ENCODE data around the gene SLC17A1.
"Not testable (repeated sequence)": the region's sequence is repeated elsewhere in the genome, so short reads cannot be mapped to it uniquely, and the experiment has no call there.

The SLC17A1 gene

DNA sequence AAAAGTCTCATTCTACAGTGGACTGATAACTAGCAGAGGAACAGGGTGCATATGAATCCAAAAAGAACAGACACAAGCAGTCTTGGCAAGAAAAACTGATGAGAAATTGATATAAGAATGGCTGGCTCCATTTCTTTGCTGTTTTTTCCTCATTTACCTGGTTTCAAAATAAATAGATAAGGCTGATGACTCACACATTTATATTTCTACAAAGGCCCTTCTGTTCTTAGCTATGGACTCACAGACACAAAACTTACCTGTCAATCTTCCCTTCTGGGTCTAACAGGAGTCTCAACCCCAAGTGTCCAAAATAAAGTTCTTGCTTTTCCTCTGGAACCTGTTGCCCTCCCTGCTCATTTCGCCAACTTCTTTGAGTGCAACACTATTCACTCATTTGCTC is 76.4 kb downstream of the SLC17A1 start:
- DNase-seq: no peak

DNA sequence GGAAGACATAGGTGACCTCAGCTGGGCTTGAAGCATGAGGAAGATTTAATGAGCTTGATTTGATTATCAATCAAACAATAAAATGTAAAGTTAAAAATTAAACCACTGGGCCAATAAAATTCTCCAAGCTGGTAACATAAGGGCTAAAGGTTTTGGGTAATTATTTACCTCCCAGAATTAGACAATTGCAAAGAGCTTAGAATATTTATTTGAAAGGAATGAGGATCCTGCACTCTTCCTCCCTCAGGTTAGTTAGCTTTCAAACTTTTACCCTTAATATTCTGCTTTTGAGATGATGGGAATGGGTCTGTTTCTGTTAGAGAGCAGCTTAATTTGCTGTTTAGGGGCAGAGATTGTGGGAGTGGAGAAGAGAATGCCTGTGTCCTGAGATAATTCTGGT is 77.3 kb downstream of the SLC17A1 start, which contains the start of gene SLC17A4:
TSS of gene SLC17A4 (plus strand) at position 208 of the 400 bp plus-strand sequence. CDS start 7,221 bp downstream, outside the sequence.
- no peak for DNase-seq

DNA sequence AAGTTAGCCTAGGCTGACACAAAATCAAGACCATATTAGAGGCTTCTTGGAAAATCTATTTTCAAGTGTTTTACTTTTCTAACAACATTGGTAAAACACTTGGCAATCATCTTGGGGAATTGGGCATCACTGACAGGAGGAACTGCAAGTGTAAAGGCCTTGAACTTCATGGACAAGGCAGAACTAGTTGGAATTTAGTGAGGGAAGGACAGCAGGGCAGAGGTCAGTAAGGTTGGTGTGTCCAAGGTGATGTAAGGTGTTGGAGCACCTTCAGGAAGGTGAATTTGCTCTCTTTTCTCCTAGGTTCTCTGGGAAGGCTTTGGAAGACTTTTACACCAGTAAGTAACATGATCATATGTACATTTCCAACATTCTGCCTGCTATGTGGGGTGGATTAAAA is 78.8 kb downstream of the SLC17A1 start:
- no peak for DNase-seq

DNA sequence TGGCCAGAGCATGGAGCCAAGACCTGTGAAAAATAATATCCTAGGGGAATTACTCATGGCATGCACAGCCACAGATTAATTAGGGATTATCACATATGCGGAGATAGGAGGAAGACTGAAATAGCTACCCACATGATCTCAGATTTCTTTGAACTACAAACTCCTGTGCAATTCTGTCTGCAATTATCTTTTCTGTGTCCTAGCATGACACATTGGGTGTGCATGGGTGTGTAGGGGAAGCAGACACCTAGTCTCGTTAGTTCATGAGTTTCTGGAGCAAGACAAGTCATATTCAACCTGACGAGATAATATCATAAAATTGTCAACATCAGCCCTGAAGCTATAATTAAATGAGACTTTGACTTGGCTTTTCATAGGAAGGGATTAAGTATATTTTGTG is 80.9 kb downstream of the SLC17A1 start:
- no peak for DNase-seq

DNA sequence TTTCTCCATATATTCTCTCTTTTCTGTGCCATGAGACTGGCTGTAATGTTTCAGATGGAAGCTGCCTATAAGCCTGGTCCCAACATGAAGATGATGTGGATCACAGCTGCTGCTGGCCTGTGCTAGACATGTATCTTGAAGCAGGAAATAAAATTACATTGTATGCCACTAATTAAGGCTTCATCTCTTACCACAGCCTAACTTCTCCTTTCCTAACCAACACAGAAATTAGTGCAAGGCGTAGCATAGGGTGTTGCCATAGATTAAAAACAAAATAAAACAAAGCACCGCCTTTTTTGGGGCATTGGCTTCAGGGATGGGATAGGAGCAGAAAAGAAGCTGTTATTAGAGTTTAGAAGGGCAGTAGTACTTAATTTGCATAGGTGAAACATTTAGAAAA is 82.0 kb downstream of the SLC17A1 start:
- DNase-seq: no peak

DNA sequence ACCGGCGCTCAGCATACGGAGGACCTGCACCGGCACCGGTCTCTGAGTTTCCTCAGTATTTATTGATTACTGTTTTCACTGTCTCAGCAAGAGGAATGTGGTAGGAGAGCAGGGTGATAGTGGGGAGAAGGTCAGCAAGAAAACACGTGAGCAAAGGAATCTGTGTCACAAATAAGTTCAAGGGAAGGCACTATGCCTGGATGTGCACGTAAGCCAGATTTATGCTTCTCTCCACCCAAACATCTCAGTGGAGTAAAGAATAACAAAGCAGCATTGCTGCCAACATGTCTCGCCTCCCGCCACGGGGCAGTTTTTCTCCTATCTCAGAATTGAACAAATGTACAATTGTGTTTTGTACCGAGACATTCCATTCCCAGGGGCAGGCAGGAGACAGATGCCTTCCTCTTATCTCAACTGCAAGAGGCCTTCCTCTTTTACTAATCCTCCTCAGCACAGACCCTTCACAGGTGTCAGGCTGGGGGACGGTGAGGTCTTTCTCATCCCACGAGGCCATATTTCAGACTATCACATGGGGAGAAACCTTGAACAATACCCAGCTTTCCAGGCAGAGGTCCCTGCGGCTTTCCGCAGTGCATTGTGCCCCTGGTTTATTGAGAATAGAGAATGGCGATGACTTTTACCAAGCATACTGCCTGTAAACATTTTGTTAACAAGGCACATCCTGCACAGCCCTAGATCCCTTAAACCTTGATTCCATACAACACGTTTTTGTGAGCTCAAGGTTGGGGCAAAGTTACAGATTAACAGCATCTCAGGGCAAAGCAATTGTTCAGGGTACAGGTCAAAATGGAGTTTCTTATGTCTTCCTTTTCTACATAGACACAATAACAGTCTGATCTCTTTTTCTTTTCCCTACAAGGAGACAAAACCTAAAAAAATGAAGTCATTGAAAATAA is 83.0 kb downstream of the SLC17A1 start:
- DNase-seq: not testable (repeated sequence)

DNA sequence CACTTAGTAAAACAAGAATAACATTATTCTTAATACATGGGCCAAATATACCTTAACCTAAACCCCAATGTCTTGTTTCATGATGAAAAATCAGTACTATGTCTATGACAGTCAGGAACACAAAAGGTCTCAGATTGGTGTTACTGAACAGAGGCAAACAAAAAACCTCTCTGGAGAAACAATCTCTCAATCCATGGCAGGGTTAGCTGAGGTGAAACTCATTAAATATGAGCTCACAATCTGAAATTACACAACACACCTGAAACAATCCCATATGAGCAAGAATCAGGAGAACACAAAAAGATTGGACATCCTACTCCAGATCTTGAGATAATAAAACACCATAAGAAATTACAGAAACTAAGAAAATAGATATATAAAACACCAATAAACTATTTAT is 83.8 kb downstream of the SLC17A1 start:
- DNase-seq: no peak

DNA sequence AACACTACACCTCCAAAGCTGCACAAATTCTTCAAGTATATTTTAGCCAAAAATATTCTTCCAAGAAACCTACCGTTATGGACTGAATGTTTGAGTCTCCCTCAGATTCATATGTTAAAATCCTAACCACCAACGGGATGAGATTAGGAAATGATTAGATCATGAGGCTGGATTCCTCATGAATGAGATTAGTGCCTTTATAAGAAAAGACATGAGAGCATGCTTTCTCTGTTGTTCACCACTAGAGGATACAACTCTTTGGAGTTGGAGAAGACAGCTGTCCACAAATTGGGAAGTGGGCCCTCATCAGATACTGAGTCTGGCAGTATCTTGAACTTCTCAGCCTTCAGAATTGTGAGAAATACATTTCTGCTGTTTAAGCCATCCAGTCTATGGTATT is 84.4 kb downstream of the SLC17A1 start:
- no peak for DNase-seq

DNA sequence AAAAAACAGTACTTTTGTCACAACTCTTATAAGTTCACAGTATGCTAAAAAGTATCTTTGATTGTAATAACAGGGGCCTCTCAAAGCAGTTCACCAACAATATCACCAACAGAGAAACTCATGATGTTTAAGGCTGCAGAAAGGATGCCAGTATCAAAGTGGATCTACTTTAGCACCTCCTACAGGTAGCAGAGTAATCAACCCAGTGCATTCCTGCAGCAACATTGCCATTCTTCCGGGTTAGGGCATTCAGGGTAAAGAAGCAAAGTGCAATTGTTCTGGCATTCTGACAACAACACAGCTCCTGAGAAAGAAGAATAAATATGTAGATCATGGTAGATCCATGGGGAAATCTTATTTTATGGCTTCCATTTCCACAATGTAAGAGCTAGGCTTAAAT is 84.9 kb downstream of the SLC17A1 start:
- DNase-seq: no peak

DNA sequence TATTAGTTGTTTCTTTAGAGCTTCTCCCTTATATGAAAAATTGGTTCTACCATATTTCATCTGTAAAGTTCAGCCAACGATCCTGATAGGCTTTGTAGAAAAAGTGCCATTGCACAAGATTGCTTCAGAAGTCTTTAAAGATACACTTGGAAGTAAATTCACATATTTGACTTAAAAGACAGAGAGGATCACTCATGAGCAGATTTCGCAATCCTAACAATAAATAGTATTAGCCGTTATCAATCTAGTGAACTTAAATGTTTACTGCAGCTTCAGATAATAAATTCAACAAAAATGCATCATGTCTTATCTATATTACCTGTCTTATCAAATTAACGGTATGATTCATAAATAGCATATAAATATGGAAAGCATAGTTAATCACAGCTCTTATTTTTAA is 86.0 kb downstream of the SLC17A1 start:
- no peak for DNase-seq

DNA sequence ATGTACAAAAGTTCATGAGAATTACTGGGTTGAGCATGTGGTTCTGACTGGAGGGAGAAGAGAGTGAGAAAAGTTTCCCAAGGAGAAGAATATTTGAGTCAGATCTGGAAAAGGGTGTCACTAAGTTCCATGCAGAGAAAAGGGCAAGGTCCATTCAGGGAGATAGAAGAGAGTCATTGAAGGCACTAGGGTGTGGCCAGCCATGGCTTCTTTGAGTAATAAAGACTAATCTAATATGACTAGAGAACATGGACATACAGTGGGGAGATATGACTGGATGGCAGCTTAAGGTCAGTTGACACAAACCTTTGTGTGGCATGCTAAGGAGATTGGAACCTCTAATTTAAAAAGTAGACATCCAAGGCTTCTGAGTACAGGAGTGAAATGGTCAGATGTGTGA is 88.0 kb downstream of the SLC17A1 start:
- no peak for DNase-seq

DNA sequence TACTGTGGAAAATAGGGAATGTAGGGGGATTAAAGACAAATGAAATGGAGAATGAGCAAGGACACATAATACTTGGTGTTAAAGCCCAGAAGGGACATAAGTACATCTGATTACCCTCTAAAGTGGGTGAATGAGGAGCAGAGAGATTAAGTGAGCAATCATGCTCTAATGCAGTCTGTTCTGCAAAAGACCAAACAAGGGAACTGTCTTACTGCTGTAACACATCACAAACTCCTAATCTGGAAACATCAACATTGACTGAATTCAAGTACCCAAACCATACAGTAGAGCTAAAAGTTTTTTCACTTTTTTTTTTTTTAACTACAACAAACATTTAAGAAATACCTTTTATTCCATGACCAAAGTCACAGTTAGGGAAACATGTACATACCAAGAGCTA is 96.6 kb downstream of the SLC17A1 start:
- DNase-seq: no peak

Measured in NCI-H2107 (cell line).